HepG2 (cell line): ENCODE data around the gene CCDC170. TPM values are rescaled to one million over a fixed set of nuclear protein-coding genes. Genes with fewer than 3 reads are reported as not detected.
A peak's percentile ranks its signal among the peaks of the same experiment; 100 is the strongest.

ENCODE experiments used
- ARID5B ChIP-seq: IDR thresholded peaks from 2 replicates; pipeline ENCODE4 v1.4.0; 2020; ENCODE audit warnings: mild to moderate bottlenecking, missing genetic modification reagents
- ELF3 ChIP-seq: IDR thresholded peaks from 2 replicates; pipeline ENCODE4 v1.6.1; 2016; ENCODE audit warnings: missing genetic modification reagents, missing compliant biosample characterization
- FIP1L1 ChIP-seq: fragments of 200-400 bp; formaldehyde crosslinking; IDR thresholded peaks from 2 replicates; pipeline ENCODE4 v1.6.1; 2018; ENCODE audit warnings: low read depth, mild to moderate bottlenecking, low read length, moderate library complexity, borderline replicate concordance; ENCODE audit not compliant: insufficient read depth
- FOSL1 ChIP-seq: sonication (generic); formaldehyde crosslinking; IDR thresholded peaks from 2 replicates; pipeline ENCODE4 v1.9.0; 2021; ENCODE audit warnings: missing genetic modification reagents, borderline replicate concordance
- MIER2 ChIP-seq: IDR thresholded peaks from 2 replicates; pipeline ENCODE4 v1.6.1; 2016; ENCODE audit warnings: missing biosample characterization, missing genetic modification reagents
- MXD3 ChIP-seq: IDR thresholded peaks from 2 replicates; pipeline ENCODE4 v1.6.1; 2016; ENCODE audit warnings: mild to moderate bottlenecking, missing biosample characterization, missing genetic modification reagents
- NCOA2 ChIP-seq: sonication (generic); formaldehyde crosslinking; IDR thresholded peaks from 2 replicates; pipeline ENCODE4 v1.8.0; 2022; ENCODE audit warnings: inconsistent platforms
- POGZ ChIP-seq: sonication (generic); formaldehyde crosslinking; IDR thresholded peaks from 2 replicates; pipeline ENCODE4 v1.4.0; 2020; ENCODE audit warnings: mild to moderate bottlenecking, missing genetic modification reagents
- REXO4 ChIP-seq: sonication (generic); formaldehyde crosslinking; IDR thresholded peaks from 2 replicates; pipeline ENCODE4 v1.8.0; 2022; ENCODE audit warnings: missing genetic modification reagents, mild to moderate bottlenecking, borderline replicate concordance
- SETDB1 ChIP-seq: sonication (generic); formaldehyde crosslinking; IDR thresholded peaks from 2 replicates; pipeline ENCODE4 v1.5.1; 2020; ENCODE audit warnings: missing genetic modification reagents, mild to moderate bottlenecking, borderline replicate concordance
- SOX13 ChIP-seq, 3 experiments: fragments of 450-650 bp in 1 of 3; sonication (generic) in 1 of 3; formaldehyde crosslinking in 1 of 3; IDR thresholded peaks in 2 of 3; conservative IDR thresholded peaks in 1 of 3; 2 replicates each; pipeline versions ENCODE4 v1.5.0 to v1.6.1; 2016 to 2020; ENCODE audit warnings: antibody characterized with exemption in 1 of 3, mild to moderate bottlenecking in 1 of 3, missing compliant biosample characterization in 1 of 3, missing genetic modification reagents in 1 of 3, moderate library complexity in 1 of 3
- SOX6 ChIP-seq, 2 experiments: fragments of 450-650 bp in 1 of 2; sonication (generic) in 1 of 2; formaldehyde crosslinking in 1 of 2; IDR thresholded peaks; 2 replicates each; pipeline versions ENCODE4 v1.4.0 to v1.6.1; 2017 to 2020; ENCODE audit warnings: antibody characterized with exemption in 1 of 2, mild to moderate bottlenecking in 1 of 2, missing genetic modification reagents in 1 of 2
- THRA ChIP-seq: sonication (generic); formaldehyde crosslinking; IDR thresholded peaks from 2 replicates; pipeline ENCODE4 v1.4.0; 2020; ENCODE audit warnings: missing genetic modification reagents, borderline replicate concordance
- YEATS2 ChIP-seq: sonication (generic); formaldehyde crosslinking; IDR thresholded peaks from 2 replicates; pipeline ENCODE4 v1.4.0; 2020; ENCODE audit warnings: missing genetic modification reagents, borderline replicate concordance
- ZC3H13 ChIP-seq: sonication (generic); formaldehyde crosslinking; IDR thresholded peaks from 2 replicates; pipeline ENCODE4 v1.8.1; 2023; ENCODE audit warnings: mild to moderate bottlenecking, missing genetic modification reagents, moderate library complexity
- ZMYM3 ChIP-seq: sonication (generic); formaldehyde crosslinking; IDR thresholded peaks from 2 replicates; pipeline ENCODE4 v1.5.1; 2020; ENCODE audit warnings: mild to moderate bottlenecking, missing genetic modification reagents
- ZNF101 ChIP-seq: sonication (generic); formaldehyde crosslinking; IDR thresholded peaks from 2 replicates; pipeline ENCODE4 v1.4.0; 2020; ENCODE audit warnings: mild to moderate bottlenecking, low read depth, missing genetic modification reagents, borderline replicate concordance
- ZNF597 ChIP-seq: sonication (generic); formaldehyde crosslinking; IDR thresholded peaks from 2 replicates; pipeline ENCODE4 v1.5.0; 2020; ENCODE audit warnings: missing genetic modification reagents
- polyA plus RNA-seq, 8 experiments: library from polyadenylated mRNA; depleted of rRNA in 3 of 8; stranded (reverse) in 7 of 8; unstranded in 1 of 8; fragments of >200 nt; fragmentation: Illumina TruSeq in 4 of 8; extraction: Trizol in 4 of 8; gene quantifications; 2 replicates each; pipeline versions ENCODE4 v1.2.1 to v1.2.3, GENCODE V29; 2011 to 2016; ENCODE audit warnings: low read depth in 4 of 8, missing spikeins in 1 of 8, mixed read lengths in 1 of 8; ENCODE audit not compliant: insufficient read depth in 1 of 8
- total RNA-seq, 5 experiments: library from RNA; depleted of rRNA; stranded (reverse); fragments of >200 nt; fragmentation: Illumina TruSeq; extraction: Trizol; gene quantifications; 2 replicates each; pipeline ENCODE4 v1.2.3, GENCODE V29; 2016; ENCODE audit warnings: low read depth in 1 of 5

CCDC170 gene
- total and polyA plus RNA-seq, 2 of the 13 experiments (the other 11 are each of a cell fraction or from before 2014, with no cell fraction given), result 0.90 to 5.1 TPM

- TF ChIP-seq ARID5B (CRISPR knock-in tag), result peak; percentile 40; the same call in 1 of the 2 replicates
- TF ChIP-seq THRA (CRISPR knock-in tag), result no peak
- no peak for TF ChIP-seq REXO4 (CRISPR knock-in tag)
- no peak for TF ChIP-seq ZMYM3
- no peak for TF ChIP-seq FOSL1
- no peak for TF ChIP-seq YEATS2 (CRISPR knock-in tag)
- no peak for TF ChIP-seq FIP1L1
- TF ChIP-seq NCOA2 (CRISPR knock-in tag), result no peak
- TF ChIP-seq SOX6 (IDR thresholded peaks at IDR 0.05), result no peak
- peak; percentile 89 for TF ChIP-seq SOX6 (CRISPR knock-in tag; IDR thresholded peaks at IDR 0.05)
- TF ChIP-seq SETDB1 (CRISPR knock-in tag), result no peak
- no peak for TF ChIP-seq ZNF101 (CRISPR knock-in tag)
- no peak for TF ChIP-seq MIER2 (CRISPR knock-in tag)
- no peak for TF ChIP-seq ZNF597 (CRISPR knock-in tag)
- TF ChIP-seq POGZ (CRISPR knock-in tag), result peak; percentile 43; the same call in 1 of the 2 replicates
- TF ChIP-seq ZC3H13 (CRISPR knock-in tag), result no peak
- peak; percentile 81 for TF ChIP-seq SOX13 (IDR thresholded peaks at IDR 0.05)
- TF ChIP-seq SOX13 (CRISPR knock-in tag; conservative IDR thresholded peaks at IDR 0.05 in 1 of 2, IDR thresholded peaks at IDR 0.05 in 1 of 2), result peak in 1 of 2 experiments; percentile 97; a peak in 2 of 4 replicates
- TF ChIP-seq MXD3 (CRISPR knock-in tag), result no peak
- TF ChIP-seq ELF3 (CRISPR knock-in tag), result no peak
These were observed 41.8 kb downstream of the CCDC170 start (continued) for GRCh38 chr6:151535476-151536187.
